HEK293T (cell line): ENCODE measurements around the gene SCLY.

Experiments
- ARNT ChIP-seq: fragments of 450-650 bp; IDR thresholded peaks from 2 replicates; pipeline ENCODE4 v1.6.1; 2017; ENCODE audit warnings: mild to moderate bottlenecking
- BHLHE40 ChIP-seq: fragments of 450-650 bp; IDR thresholded peaks from 2 replicates; pipeline ENCODE4 v1.6.1; 2016; ENCODE audit warnings: mild to moderate bottlenecking, moderate library complexity, borderline replicate concordance
- CTBP1 ChIP-seq: fragments of 450-650 bp; IDR thresholded peaks from 2 replicates; pipeline ENCODE4 v1.6.1; 2016; ENCODE audit warnings: borderline replicate concordance
- ELF4 ChIP-seq: fragments of 450-650 bp; IDR thresholded peaks from 2 replicates; pipeline ENCODE4 v1.6.1; 2017; ENCODE audit warnings: antibody characterized with exemption
- FOXK2 ChIP-seq: fragments of 450-650 bp; IDR thresholded peaks from 2 replicates; pipeline ENCODE4 v1.6.1; 2016; ENCODE audit warnings: mild to moderate bottlenecking
- FOXM1 ChIP-seq: fragments of 450-650 bp; IDR thresholded peaks from 2 replicates; pipeline ENCODE4 v1.6.1; 2017; ENCODE audit warnings: mild to moderate bottlenecking, borderline replicate concordance
- HDGF ChIP-seq: fragments of 450-650 bp; IDR thresholded peaks from 2 replicates; pipeline ENCODE4 v1.6.1; 2017; ENCODE audit warnings: antibody characterized with exemption, borderline replicate concordance
- L3MBTL2 ChIP-seq: fragments of 450-650 bp; conservative IDR thresholded peaks from 2 replicates; pipeline ENCODE4 v1.6.1; 2016; ENCODE audit warnings: mild to moderate bottlenecking
- NFRKB ChIP-seq: fragments of 450-650 bp; IDR thresholded peaks from 2 replicates; pipeline ENCODE4 v1.6.1; 2016; ENCODE audit warnings: mild to moderate bottlenecking, moderate library complexity
- PKNOX1 ChIP-seq: fragments of 450-650 bp; IDR thresholded peaks from 2 replicates; pipeline ENCODE4 v1.6.1; 2016
- SP1 ChIP-seq: fragments of 450-650 bp; IDR thresholded peaks from 2 replicates; pipeline ENCODE4 v1.6.1; 2017
- SUZ12 ChIP-seq: fragments of 450-650 bp; IDR thresholded peaks from 2 replicates; pipeline ENCODE4 v1.6.1; 2016; ENCODE audit warnings: mild to moderate bottlenecking
- ZNF384 ChIP-seq: fragments of 450-650 bp; IDR thresholded peaks from 2 replicates; pipeline ENCODE4 v1.6.1; 2016

DNA sequence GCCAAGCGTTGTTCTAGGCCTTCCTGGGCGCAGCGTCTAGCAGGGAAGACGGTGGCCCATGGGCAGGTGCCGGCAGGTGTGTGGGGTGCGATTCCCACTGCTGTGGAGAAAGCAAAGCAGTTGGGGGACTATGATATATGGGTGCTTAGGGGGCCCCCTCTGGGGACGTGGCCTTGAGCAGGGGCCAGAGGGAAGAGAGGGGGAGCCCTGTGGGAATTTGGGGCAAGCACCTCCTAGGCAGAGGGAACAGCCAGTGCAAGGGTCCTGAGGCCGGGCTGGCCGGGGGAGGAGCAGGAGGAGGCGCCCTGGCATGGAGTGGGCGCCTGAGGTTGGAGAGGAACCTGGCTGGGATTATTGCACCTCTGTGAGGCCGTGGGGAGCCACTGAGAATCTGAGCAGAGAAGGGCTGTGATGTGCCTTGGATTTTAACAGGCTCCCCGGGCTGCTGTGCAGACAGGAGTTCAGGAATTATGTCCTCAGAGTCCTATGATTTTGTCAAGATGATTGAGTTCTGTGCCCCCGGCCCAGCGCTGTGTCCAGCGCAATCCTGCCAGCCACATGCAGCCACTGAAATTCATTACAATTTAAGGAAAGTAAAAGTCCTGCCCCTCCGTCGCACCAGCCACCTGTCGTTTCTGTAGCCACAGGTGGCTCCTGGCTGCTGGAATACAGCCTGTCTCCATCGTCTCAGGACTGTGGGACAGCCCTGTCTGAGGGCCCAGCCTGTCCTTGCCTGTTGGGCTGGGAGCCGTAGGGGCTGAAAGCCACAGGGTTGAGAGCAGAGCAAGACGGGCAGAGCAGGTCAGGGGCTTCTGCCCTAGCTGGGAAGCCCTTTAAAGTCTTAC, 68.6 kb downstream of the SCLY start:
- no peak for TF ChIP-seq L3MBTL2
- TF ChIP-seq ARNT, result no peak
- no peak for TF ChIP-seq ZNF384
- no peak for TF ChIP-seq ELF4
- TF ChIP-seq SP1, result no peak
- TF ChIP-seq BHLHE40, result no peak
- TF ChIP-seq HDGF, result no peak
- no peak for TF ChIP-seq SUZ12
- no peak for TF ChIP-seq FOXM1
- no peak for TF ChIP-seq FOXK2
- TF ChIP-seq CTBP1, result no peak
- no peak for TF ChIP-seq PKNOX1
- TF ChIP-seq NFRKB, result no peak
